Endodermal cell (in vitro differentiated cells): ENCODE data around the gene CPHXL. TPM values are rescaled to one million over a fixed set of nuclear protein-coding genes. Genes with fewer than 3 reads are reported as not detected.

Source experiments
- DNase-seq: peaks from one replicate; pipeline ENCODE4 v3.0.0-alpha.2; 2017
- H3K27ac ChIP-seq: 2 replicates; pipeline ENCODE4 v1.5.1; 2013; ENCODE audit warnings: mild to moderate bottlenecking, low read depth, low read length, moderate library complexity
- H3K27me3 ChIP-seq: 2 replicates; pipeline ENCODE4 v1.6.1; 2013; ENCODE audit warnings: mild to moderate bottlenecking, low read length, moderate library complexity; ENCODE audit not compliant: insufficient read depth, control insufficient read depth, poor library complexity, severe bottlenecking
- H3K36me3 ChIP-seq: 2 replicates; pipeline ENCODE4 v1.7.0; 2013; ENCODE audit warnings: mild to moderate bottlenecking, low read length, moderate library complexity; ENCODE audit not compliant: control insufficient read depth, insufficient read depth
- H3K4me1 ChIP-seq: one replicate; pipeline ENCODE4 v1.7.0; 2013; ENCODE audit warnings: low read length; ENCODE audit not compliant: control insufficient read depth, insufficient read depth
- H3K4me3 ChIP-seq: 2 replicates; pipeline ENCODE4 v1.5.1; 2013; ENCODE audit warnings: mild to moderate bottlenecking, low read length, moderate library complexity
- H3K9ac ChIP-seq: 2 replicates; pipeline ENCODE4 v1.6.1; 2013; ENCODE audit warnings: mild to moderate bottlenecking, low read length, moderate library complexity; ENCODE audit not compliant: poor library complexity, severe bottlenecking; ENCODE audit errors: extremely low read depth
- H3K9me3 ChIP-seq: 2 replicates; pipeline ENCODE4 v1.6.1; 2013; ENCODE audit warnings: mild to moderate bottlenecking, low read length, moderate library complexity; ENCODE audit not compliant: control insufficient read depth
- H3K27ac Mint-ChIP-seq: 2 replicates; pipeline ENCODE4 v1.8.0; 2020; ENCODE audit warnings: mixed read lengths
- H3K27me3 Mint-ChIP-seq: 2 replicates; pipeline ENCODE4 v1.8.0; 2021; ENCODE audit warnings: mild to moderate bottlenecking, mixed read lengths; ENCODE audit not compliant: insufficient read depth
- H3K36me3 Mint-ChIP-seq: 2 replicates; pipeline ENCODE4 v1.8.0; 2020; ENCODE audit warnings: low read depth, mixed read lengths
- H3K4me1 Mint-ChIP-seq: 2 replicates; pipeline ENCODE4 v1.8.0; 2020; ENCODE audit warnings: mixed read lengths
- H3K4me3 Mint-ChIP-seq: 2 replicates; pipeline ENCODE4 v1.8.0; 2020; ENCODE audit warnings: mild to moderate bottlenecking, moderate library complexity, mixed read lengths
- H3K9me3 Mint-ChIP-seq: 2 replicates; pipeline ENCODE4 v1.8.0; 2020; ENCODE audit warnings: mild to moderate bottlenecking, mixed read lengths
- WGBS, 2 experiments: methylation state at CpG; one replicate each; pipeline versions ENCODE4 v1.1.5 to v1.1.7; 2013; ENCODE audit warnings: missing lambda C conversion rate in 2 of 2, mixed read lengths in 1 of 2; ENCODE audit not compliant: insufficient coverage in 1 of 2, insufficient read length in 1 of 2; 5-methylcytosine and 5-hydroxymethylcytosine counted together
- total RNA-seq, 2 donors: library from RNA; stranded (reverse); fragmentation: NEBNext Ultra II Directional in 1 of 2; extraction: Animal tissue kit (Norgen Biotek cat#: 25700) in 1 of 2; gene quantifications; 2 replicates in 1 of 2; 3 replicates in 1 of 2; pipeline ENCODE4 v1.2.1, GENCODE V29; 2021
- TF ChIP-seq, protein P1 (sequence below): fragments of 200-600 bp; sonication (generic); conservative IDR thresholded peaks from 2 replicates; pipeline ENCODE4 v1.5.0; 2021; ENCODE audit warnings: antibody characterized with exemption, mild to moderate bottlenecking

Gene CPHXL
- total RNA-seq, 2 donors from 2014 or later: not detected

DNA sequence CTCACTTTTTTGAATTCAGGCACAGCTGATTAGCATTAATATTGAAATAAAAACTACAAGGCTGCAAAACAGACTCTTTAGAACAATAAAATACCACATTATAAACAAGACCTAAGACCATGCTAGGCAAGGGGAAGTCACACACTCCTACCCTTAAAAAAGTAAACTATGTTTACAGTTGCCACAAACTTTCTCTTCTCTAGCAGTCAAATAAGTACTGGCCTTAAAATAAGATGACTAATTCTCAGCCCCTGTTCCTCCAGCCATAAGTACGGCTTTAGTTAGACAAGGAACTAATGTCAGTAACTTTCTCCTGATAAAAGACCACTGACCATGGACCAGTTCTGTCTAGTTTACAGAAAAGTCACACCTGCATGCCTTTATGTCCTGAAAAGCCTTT, 19.5 kb upstream of the CPHXL start:
- no peaks in the 10 kb centered on the region for H3K4me1 ChIP-seq
- H3K9me3 ChIP-seq: peaks cover 58% of the 10 kb centered on the region
- WGBS, 2 experiments: 88 to 100% methylated on average over 1 of the region's 1 CpG
- no peak overlapping the region for H3K27ac ChIP-seq
- Mint-ChIP-seq H3K36me3 (peaks cover 2% of the 10 kb centered on the region), H3K27me3 (peaks cover 14% of the 10 kb centered on the region), H3K27ac (no peak overlapping the region), H3K9me3 (peaks cover 79% of the 10 kb centered on the region), H3K4me3 (no peak overlapping the region), H3K4me1 (no peaks in the 10 kb centered on the region)
- no peak overlapping the region for H3K9ac ChIP-seq
- H3K36me3 ChIP-seq: no peaks in the 10 kb centered on the region
- TF ChIP-seq, protein P1, sequence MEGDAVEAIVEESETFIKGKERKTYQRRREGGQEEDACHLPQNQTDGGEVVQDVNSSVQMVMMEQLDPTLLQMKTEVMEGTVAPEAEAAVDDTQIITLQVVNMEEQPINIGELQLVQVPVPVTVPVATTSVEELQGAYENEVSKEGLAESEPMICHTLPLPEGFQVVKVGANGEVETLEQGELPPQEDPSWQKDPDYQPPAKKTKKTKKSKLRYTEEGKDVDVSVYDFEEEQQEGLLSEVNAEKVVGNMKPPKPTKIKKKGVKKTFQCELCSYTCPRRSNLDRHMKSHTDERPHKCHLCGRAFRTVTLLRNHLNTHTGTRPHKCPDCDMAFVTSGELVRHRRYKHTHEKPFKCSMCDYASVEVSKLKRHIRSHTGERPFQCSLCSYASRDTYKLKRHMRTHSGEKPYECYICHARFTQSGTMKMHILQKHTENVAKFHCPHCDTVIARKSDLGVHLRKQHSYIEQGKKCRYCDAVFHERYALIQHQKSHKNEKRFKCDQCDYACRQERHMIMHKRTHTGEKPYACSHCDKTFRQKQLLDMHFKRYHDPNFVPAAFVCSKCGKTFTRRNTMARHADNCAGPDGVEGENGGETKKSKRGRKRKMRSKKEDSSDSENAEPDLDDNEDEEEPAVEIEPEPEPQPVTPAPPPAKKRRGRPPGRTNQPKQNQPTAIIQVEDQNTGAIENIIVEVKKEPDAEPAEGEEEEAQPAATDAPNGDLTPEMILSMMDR: no peak
- H3K4me3 ChIP-seq: no peak overlapping the region
- H3K27me3 ChIP-seq: no peaks in the 10 kb centered on the region
- no peak for DNase-seq

DNA sequence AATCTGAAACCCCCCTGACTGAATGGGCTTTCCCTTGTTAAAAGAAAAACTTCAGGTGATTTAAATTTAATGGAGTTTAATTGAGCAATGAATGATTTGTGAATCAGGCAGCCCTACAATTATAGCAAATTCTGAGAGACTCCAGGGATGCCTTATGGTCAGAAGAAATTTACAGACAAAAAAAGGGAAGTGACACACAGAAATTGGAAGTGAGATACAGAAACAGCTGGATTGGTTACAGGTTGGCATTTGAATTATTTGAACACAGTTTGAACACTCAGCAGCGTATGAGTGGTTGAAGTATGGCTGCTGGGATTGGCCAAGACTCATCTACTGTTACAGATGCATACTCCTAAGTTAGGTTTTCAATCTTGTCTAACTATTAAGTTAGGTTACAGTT, 19.0 kb upstream of the CPHXL start:
- no peak overlapping the region for H3K27ac Mint-ChIP-seq
- peaks cover 2% of the 10 kb centered on the region for H3K36me3 Mint-ChIP-seq

DNA sequence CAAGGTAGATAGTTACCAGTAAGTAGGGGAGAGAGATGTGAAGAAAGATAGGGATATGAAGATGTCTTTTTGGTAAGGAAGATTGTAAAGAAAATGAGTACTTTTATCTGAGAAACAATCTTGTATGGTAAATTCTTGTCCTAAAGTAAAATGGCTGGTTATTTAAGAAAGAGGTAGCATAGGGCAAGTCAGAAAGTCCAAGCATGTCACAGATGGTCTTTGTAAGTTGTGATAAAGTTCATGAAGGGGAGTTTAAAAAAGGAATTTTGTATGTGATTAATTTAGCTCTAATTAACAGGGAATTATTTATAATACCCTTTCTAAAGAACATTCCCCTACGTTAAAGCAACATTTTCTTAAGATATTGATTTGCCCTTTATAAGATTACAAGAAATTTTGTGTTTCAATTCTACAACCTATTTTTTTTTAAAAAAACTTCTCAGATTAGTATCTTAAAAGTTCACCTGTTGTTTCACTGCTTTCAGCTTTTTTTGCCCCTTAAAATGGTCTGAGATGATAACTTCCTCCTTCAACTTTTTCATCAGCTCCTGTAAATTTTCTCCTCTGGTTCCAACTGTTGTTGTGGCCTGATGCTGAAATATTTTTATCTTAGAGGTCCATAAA, 16.2 kb upstream of the CPHXL start:
- H3K27ac Mint-ChIP-seq: no peak overlapping the region
- Histone ChIP-seq H3K27me3 (no peaks in the 10 kb centered on the region), H3K9me3 (peaks cover 58% of the 10 kb centered on the region), H3K36me3 (no peaks in the 10 kb centered on the region), H3K9ac (no peak overlapping the region), H3K27ac (no peak overlapping the region), H3K4me3 (peak overlapping the region; percentile 20), H3K4me1 (no peaks in the 10 kb centered on the region)
- no peak for DNase-seq
- H3K9me3 Mint-ChIP-seq: peaks cover 82% of the 10 kb centered on the region
- peaks cover 22% of the 10 kb centered on the region for H3K27me3 Mint-ChIP-seq
- peaks cover 2% of the 10 kb centered on the region for H3K36me3 Mint-ChIP-seq
- TF ChIP-seq, protein P1: no peak
- H3K4me1 Mint-ChIP-seq: no peaks in the 10 kb centered on the region
- WGBS, 2 experiments: 20% methylated on average over 1 of the region's 1 CpG; no CpG with 5 or more reads in 1 of the 2 experiments
- no peak overlapping the region for H3K4me3 Mint-ChIP-seq

More for the DNA sequence above, 19.0 kb upstream of the CPHXL start:
- Histone ChIP-seq H3K9ac (no peak overlapping the region), H3K4me3 (no peak overlapping the region), H3K27me3 (no peaks in the 10 kb centered on the region), H3K36me3 (no peaks in the 10 kb centered on the region), H3K4me1 (no peaks in the 10 kb centered on the region), H3K9me3 (peaks cover 64% of the 10 kb centered on the region), H3K27ac (no peak overlapping the region)
- Mint-ChIP-seq H3K27me3 (peaks cover 17% of the 10 kb centered on the region), H3K4me1 (no peaks in the 10 kb centered on the region), H3K9me3 (peaks cover 83% of the 10 kb centered on the region), H3K4me3 (no peak overlapping the region)
- WGBS, 2 experiments: 62% methylated on average over 1 of the region's 1 CpG; no CpG with 5 or more reads in 1 of the 2 experiments
- no peak for DNase-seq
- TF ChIP-seq, protein P1: no peak
